ENCODE measurements around the gene MYO5B.

DNA sequence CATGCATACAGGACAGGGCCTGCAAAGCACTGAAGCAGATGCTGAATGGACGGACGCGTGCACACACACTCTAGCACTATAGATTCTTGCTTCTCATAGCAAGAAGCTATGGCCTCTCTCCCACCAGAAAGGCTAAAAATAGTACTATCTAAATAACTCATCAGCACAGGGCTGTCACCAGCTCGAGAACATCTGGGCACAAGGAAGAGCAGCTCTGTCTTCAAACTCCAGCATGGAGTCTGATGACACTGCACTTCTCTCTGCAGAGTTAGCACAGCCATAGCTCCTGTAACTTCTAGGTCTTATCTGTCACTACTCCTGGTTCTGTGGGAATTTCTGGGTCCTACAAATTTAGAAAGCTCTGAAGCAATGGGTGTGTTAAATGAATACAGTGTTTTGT is 123.5 kb downstream of the MYO5B start:
- no peak for TF ChIP-seq EZH2 (IDR thresholded peaks at IDR 0.05; ENCODE audit: borderline replicate concordance, insufficient read depth, low read depth, low read length, poor library complexity, severe bottlenecking)
- TF ChIP-seq CTCF (IDR thresholded peaks at IDR 0.05), result no peak

Data from B cell (primary cell).